ENCODE results near the gene LSM10. TPM values are rescaled to one million over a fixed set of nuclear protein-coding genes. Genes with fewer than 3 reads are reported as not detected.

LSM10 gene
- total and polyA plus RNA-seq, 7 donors: 50.5 to 114 (median 56.6) TPM

GRCh38 chr1:36420836-36421317, 23.2 kb upstream of the LSM10 start:
- peaks cover 0 to 7% (median 5%) of the 10 kb centered on the region in 4 donors for H3K4me1 ChIP-seq
- H3K9me3 ChIP-seq: no peaks in the 10 kb centered on the region
- DNase-seq: peak; percentile 92
- intact Hi-C loops (cut with DNase I): loop anchor here (1.0 kb wide), 2 partner anchors 79 to 322 kb away; no protein-coding TSS in a partner anchor
- WGBS, 2 donors: 20 to 21% methylated on average over 13 of the region's 13 CpGs
- H3K27me3 ChIP-seq: no peaks in the 10 kb centered on the region
- no peak overlapping the region for H3K4me3 ChIP-seq
- H3K36me3 ChIP-seq: peaks cover 0 to 55% (median 9%) of the 10 kb centered on the region in 4 donors
- TF ChIP-seq POLR2A (IDR thresholded peaks at IDR 0.05): no peak
- no peak for TF ChIP-seq EP300 (IDR thresholded peaks at IDR 0.05)
- TF ChIP-seq POLR2AphosphoS5 (IDR thresholded peaks at IDR 0.05): peak in 1 of 4 donors; percentile 26
- peak; percentile 88 to 94 (median 92) for TF ChIP-seq CTCF (IDR thresholded peaks at IDR 0.05)
- peak overlapping the region in 1 of 4 donors; percentile 38 for H3K27ac ChIP-seq

- TF ChIP-seq CTCF (IDR thresholded peaks at IDR 0.05) (no peak), POLR2AphosphoS5 (IDR thresholded peaks at IDR 0.05) (no peak), POLR2A (IDR thresholded peaks at IDR 0.05) (no peak), EP300 (IDR thresholded peaks at IDR 0.05) (no peak)
- Histone ChIP-seq H3K4me3 (no peak overlapping the region), H3K36me3 (peaks cover 0 to 50% (median 9%) of the 10 kb centered on the region in 4 donors), H3K27ac (peak overlapping the region in 1 of 4 donors; percentile 38), H3K9me3 (no peaks in the 10 kb centered on the region), H3K4me1 (peaks cover 0 to 7% (median 5%) of the 10 kb centered on the region in 4 donors), H3K27me3 (no peaks in the 10 kb centered on the region)
- peak; percentile 72 for DNase-seq
- intact Hi-C loops (cut with DNase I): no loop called here
- 40 to 59% methylated on average over 5 of the region's 5 CpGs for WGBS, 2 donors
These were observed 22.7 kb upstream of the LSM10 start for GRCh38 chr1:36420409-36420808.

GRCh38 chr1:36419569-36419968, 21.9 kb upstream of the LSM10 start:
- Histone ChIP-seq H3K4me1 (peaks cover 0 to 7% (median 5%) of the 10 kb centered on the region in 4 donors), H3K27me3 (no peaks in the 10 kb centered on the region), H3K4me3 (no peak overlapping the region), H3K27ac (no peak overlapping the region), H3K36me3 (peaks cover 0 to 44% (median 9%) of the 10 kb centered on the region in 4 donors), H3K9me3 (no peaks in the 10 kb centered on the region)
- 80 to 88% methylated on average over 4 of the region's 4 CpGs for WGBS, 2 donors
- TF ChIP-seq EP300 (IDR thresholded peaks at IDR 0.05) (no peak), POLR2AphosphoS5 (IDR thresholded peaks at IDR 0.05) (no peak), CTCF (IDR thresholded peaks at IDR 0.05) (no peak), POLR2A (IDR thresholded peaks at IDR 0.05) (no peak)
- intact Hi-C loops (cut with DNase I): loop anchor here (2.0 kb wide), 1 partner anchor 51 kb away; no protein-coding TSS in a partner anchor
- peak; percentile 4 for DNase-seq

- intact Hi-C loops (cut with DNase I): loop anchor here (2.0 kb wide), 1 partner anchor 50 kb away; no protein-coding TSS in a partner anchor
- 89 to 91% methylated on average over 3 of the region's 3 CpGs for WGBS, 2 donors
- no peak for TF ChIP-seq CTCF (IDR thresholded peaks at IDR 0.05)
- TF ChIP-seq POLR2A (IDR thresholded peaks at IDR 0.05): no peak
- no peak for TF ChIP-seq EP300 (IDR thresholded peaks at IDR 0.05)
- no peak for TF ChIP-seq POLR2AphosphoS5 (IDR thresholded peaks at IDR 0.05)
- Histone ChIP-seq H3K4me1 (peaks cover 0 to 7% (median 5%) of the 10 kb centered on the region in 4 donors), H3K36me3 (peaks cover 0 to 41% (median 9%) of the 10 kb centered on the region in 4 donors), H3K9me3 (no peaks in the 10 kb centered on the region), H3K27ac (no peak overlapping the region), H3K4me3 (no peak overlapping the region), H3K27me3 (no peaks in the 10 kb centered on the region)
- DNase-seq: no peak
These were observed 21.4 kb upstream of the LSM10 start for GRCh38 chr1:36419140-36419539.

Data from sigmoid colon (tissue), 7 donors.